Stimulated activated CD4-positive, alpha-beta T cell treated with anti-CD3 and anti-CD28 coated beads, TNF-alpha, amount 100 ng/mL, for 1 hour (primary cell): ENCODE data around the gene ATP9A.
"Not testable (repeated sequence)": the region's sequence is repeated elsewhere in the genome, so short reads cannot be mapped to it uniquely, and the experiment has no call there.

ENCODE experiments used
- DNase-seq, 3 donors: peaks; one replicate each; pipeline ENCODE4 v3.0.0-alpha.2; 2020; ENCODE audit warnings: low read depth in 3 of 3, low spot score in 1 of 3

The ATP9A gene

DNA sequence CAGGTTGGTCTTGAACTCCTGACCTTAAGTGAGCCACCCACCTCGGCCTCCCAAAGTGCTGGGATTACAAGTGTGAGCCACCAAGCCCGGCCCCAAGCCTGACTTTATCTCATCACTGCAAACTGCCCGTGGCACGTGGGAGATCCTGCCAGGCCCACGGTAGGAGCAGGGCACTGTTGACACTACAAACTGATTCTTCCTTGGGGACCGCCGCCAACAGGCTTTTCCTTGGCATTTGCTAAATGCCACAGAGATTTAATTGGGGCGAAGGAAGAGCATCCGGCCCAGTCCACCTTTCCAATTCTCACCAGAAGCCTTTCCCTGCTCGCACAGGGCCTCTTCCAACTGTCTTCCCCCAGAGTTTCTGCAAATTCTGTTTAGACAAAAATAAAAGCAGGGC is 11.0 kb downstream of the ATP9A start:
- no peak for DNase-seq

- DNase-seq = no peak
These were observed 11.5 kb downstream of the ATP9A start for GRCh38 chr20:51756653-51757052.

- not testable (repeated sequence) for DNase-seq
These were observed 15.0 kb downstream of the ATP9A start for GRCh38 chr20:51753220-51753619.

GRCh38 chr20:51752343-51752951 is 15.7 kb downstream of the ATP9A start:
- DNase-seq = no peak

GRCh38 chr20:51750770-51751388 is 17.3 kb downstream of the ATP9A start:
- DNase-seq = no peak

- DNase-seq = no peak
These were observed 18.0 kb downstream of the ATP9A start for GRCh38 chr20:51750037-51750769.

GRCh38 chr20:51749674-51750036 is 18.5 kb downstream of the ATP9A start:
- DNase-seq = no peak

DNA sequence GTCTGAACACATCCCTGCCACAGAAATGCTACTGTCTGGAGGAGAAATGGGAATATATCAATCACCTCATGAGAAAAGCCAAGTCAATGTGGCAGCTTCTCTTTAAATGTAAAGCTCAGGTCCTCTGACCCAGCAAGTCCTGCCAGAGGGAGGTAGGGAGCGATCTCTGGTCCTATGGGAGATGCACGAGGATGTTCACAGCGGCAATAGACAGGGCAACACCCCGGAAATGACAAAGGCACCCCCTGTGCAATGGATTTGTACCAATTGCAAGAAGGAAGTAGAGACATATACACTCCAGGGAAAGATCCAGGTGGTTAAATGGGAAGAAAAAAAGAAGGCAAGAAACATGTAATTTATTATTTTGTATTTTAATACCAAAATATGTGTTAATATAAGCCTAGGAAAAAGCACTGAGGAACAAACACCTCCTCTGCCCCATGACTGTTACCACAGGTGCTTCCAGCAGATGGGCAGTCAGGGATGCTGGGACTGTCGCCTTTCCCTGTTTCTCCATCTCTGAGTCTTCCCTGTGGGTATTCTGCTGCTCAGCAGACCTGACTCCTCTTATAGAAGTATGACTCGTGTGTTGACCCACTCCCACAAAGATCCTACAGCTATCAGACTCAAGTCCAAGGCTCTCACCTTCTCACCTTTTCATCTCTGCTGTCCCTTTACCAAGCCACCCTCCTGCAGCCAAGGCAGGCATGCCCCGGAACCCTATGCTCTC is 20.8 kb downstream of the ATP9A start:
- no peak for DNase-seq

DNA sequence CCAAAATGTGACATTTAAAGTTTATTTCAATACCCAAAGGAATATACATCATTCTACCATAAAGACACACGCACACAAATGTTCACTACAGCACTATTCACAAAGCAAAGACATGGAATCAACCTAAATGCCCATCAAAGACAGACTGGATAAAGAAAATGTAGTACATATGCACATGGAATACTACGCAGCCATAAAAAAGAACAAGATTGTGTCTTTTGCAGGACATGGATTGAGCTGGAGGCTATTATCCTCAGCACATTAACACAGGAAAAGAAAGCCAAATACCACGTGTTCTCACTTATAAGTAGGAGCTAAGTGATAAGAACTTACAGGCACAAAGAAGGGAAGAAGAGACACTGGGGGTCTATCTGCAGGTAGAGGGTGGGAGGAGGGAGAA is 22.4 kb downstream of the ATP9A start:
- DNase-seq = no peak

DNA sequence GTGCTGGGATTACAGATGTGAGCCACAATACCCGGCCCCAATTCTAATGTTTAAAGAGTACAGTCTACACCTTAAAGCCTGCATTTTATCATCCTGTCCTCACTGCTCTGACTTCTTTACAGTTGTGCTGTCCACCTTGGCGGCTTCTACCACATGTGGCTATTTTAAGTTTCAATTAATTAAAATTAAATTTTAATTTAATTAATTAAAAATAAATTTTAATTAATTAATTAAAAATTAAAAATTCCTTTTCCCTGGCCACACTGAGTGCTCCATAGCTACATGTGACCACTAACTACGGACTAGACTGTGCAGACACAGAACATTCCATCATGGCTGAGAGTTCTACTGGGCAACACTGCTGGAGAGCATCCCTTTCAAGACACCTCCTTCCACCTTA is 27.4 kb downstream of the ATP9A start:
- DNase-seq = no peak

- not testable (repeated sequence) for DNase-seq
These were observed 27.9 kb downstream of the ATP9A start for GRCh38 chr20:51740308-51740707.

DNA sequence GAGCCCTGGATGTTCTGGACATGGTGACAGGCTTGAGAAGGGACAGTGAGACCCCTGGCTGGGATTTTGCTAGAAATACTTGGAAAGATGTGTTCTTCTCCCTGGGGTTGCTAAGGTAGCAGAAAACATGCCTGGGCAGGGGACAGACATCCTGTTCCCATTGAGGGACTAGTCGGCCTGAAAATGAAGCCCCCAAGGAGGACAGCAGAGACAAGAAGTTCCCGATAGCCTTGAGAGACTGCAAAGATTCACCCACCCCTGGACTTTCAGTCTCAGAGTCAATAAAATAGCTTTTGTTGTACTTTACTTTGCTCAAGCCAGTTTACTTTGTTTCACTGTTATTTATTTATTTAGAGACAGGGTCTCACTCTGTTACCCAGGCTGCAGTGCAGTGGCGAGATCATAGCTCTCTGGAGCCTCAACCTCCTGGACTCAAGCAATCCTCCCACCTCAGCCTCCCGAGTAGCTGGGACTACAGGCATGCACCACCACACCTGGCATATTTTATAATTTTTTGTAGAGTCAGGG is 28.4 kb downstream of the ATP9A start:
- no peak for DNase-seq

- no peak for DNase-seq
These were observed 29.2 kb downstream of the ATP9A start for GRCh38 chr20:51738877-51739447.

DNA sequence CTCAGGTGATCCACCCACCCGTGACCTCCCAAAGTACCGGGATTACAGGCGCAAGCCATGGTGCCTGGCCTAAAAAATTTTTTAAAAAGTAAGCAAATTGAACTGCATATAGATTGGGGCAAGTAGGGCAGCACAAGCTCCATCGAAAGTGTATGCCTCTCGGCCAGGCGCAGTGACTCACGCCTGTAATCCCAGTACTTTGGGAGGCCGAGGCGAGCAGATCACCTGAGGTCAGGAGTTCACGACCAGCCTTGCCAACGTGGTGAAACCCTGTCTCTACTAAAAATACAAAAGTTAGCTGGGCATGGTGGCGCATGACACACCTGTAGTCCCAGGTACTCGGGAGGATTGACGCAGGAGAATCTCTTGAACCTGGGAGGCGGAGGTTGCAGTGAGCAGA is 29.9 kb downstream of the ATP9A start:
- not testable (repeated sequence) for DNase-seq

DNA sequence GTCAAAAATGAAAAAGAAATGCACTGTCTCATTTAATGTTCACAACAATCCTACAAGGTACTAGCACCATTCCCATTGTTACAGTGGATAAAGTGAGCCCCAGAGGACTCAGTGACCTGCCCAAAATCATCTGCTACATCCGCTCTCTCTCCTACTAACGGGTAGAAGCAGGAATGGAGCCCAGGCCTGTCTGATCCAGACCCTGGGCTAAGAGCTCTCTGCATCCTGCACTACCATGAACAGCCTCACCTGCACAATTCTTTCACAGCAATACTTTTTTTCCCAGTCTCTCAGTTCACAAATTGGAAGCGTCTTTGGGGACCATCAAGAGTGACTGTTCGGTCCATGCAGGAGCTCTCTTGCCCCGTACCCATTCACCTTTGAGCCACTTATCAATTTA is 31.2 kb downstream of the ATP9A start:
- DNase-seq = no peak

- DNase-seq = no peak
These were observed 32.2 kb downstream of the ATP9A start for GRCh38 chr20:51735728-51736600.

- no peak for DNase-seq
These were observed 33.1 kb downstream of the ATP9A start for GRCh38 chr20:51734876-51735720.

- DNase-seq = no peak
These were observed 35.1 kb downstream of the ATP9A start for GRCh38 chr20:51733070-51733469.

- DNase-seq = no peak
These were observed 35.9 kb downstream of the ATP9A start for GRCh38 chr20:51732096-51732791.
